CD4-positive, alpha-beta T cell treated with Interleukin-17A for 4 hours (primary cell): ENCODE results near the gene MYOF.
"Not testable (repeated sequence)": the region's sequence is repeated elsewhere in the genome, so short reads cannot be mapped to it uniquely, and the experiment has no call there.

ENCODE experiments used
- DNase-seq: peaks from one replicate; pipeline ENCODE4 v3.0.0-alpha.2; 2020; ENCODE audit warnings: mixed read lengths

The MYOF gene

GRCh38 chr10:93342921-93343320, 139.2 kb downstream of the MYOF start:
- DNase-seq: no peak

GRCh38 chr10:93342366-93342765, 139.8 kb downstream of the MYOF start:
- DNase-seq: no peak

GRCh38 chr10:93337309-93337721, 144.8 kb downstream of the MYOF start:
- DNase-seq: no peak

GRCh38 chr10:93336678-93337077, 145.5 kb downstream of the MYOF start:
- no peak for DNase-seq

DNA sequence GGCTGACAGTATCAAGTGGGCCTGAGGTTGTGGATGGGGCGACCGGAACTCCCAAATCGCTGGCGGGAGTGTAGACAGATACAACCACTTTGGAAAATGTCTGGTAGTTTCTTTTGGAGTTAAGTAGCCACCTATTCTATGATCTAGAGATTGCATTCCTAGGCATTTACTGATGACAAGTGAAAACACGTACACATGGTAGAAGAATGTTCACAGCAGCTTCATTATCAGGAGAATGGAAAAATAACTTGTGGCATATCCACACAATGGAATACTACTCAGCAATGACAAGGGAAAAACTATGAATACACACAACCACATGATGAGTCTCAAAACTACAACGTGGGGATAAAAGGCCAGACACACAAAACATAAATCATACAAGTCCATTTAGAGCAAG, 146.0 kb downstream of the MYOF start:
- no peak for DNase-seq

- no peak for DNase-seq
Measured at GRCh38 chr10:93334901-93335327, 147.2 kb downstream of the MYOF start.

- DNase-seq: no peak
Measured at GRCh38 chr10:93334181-93334580, 148.0 kb downstream of the MYOF start.

- DNase-seq: no peak
Measured at GRCh38 chr10:93333278-93333978, 148.7 kb downstream of the MYOF start.

DNA sequence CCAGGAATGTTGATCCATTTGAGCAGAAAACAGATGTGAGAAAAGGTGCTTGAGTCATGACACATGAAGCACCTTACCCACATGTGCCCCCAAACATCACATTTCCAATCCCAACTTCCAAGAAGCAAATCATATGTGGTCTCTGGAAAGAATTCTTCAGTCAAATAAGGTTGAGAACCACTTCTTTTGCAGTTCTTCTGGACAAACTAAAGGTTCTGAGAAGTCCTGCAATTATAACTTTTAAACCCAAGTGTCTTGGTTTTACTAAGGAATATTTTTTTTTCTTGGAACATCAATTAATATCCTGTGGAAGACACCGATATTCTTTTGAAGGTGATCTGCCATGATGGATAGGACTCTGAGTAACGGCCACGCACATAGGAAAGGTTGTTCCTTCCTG, 151.3 kb downstream of the MYOF start:
- no peak for DNase-seq

GRCh38 chr10:93319896-93320295, 162.2 kb downstream of the MYOF start:
- DNase-seq: no peak

DNA sequence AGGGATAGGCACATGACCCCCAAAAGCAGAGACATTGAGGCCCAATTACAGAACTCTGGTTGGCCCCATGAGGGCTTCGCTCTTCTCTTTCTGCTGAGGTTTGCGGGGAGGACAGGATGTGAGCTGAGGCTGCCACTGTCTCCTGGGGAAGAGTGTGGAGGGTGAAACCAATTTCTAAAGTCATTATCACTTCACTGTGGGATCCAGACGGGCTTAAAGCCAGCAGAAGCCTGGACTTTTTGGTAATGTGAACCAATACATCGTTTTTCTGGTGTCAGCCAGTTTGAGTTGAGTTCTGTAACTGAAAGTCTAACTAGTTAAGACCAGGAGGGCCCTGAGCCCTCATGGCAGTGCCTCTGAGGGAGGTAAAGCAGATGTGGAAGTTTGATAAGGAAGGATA, 163.0 kb downstream of the MYOF start:
- no peak for DNase-seq

DNA sequence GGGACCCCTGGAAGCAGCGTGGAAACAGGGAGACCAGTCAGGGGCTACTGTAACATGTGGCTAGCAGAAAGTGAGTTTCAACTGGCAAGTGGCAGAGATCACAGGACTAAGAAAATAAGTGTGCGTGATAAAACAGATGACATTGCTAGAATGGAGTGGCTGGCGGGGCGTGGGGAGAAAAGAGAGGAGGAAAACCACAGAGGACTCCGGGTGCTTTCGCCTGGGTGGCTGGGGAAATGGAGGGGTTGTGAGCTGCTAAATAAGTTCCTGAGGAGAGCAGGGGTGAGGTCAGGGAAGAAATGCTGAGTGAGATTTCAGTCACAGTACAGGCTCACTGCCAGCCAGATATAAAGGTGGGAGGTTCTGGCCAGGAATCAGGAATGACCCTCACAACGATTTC, 166.9 kb downstream of the MYOF start:
- no peak for DNase-seq

GRCh38 chr10:93314656-93315055, 167.5 kb downstream of the MYOF start:
- DNase-seq: not testable (repeated sequence)

DNA sequence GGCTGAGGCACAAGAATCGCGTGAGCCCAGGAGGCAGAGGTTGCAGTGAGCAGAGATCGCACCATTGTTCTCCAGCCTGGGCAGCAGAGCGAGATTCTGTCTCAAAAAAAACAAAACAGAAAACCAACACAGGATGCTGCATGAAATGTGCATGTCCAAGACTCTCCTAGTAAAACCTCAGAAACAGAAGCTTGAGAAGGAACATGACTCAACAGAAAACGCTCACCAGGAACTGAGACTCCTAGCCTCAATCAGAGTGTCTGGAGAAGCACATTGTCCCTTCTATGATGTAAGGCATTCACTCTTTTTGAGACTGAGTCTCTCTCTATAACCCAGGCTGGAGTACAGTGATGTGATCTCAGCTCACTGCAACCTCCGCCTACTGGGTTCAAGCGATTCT, 168.3 kb downstream of the MYOF start:
- no peak for DNase-seq

DNA sequence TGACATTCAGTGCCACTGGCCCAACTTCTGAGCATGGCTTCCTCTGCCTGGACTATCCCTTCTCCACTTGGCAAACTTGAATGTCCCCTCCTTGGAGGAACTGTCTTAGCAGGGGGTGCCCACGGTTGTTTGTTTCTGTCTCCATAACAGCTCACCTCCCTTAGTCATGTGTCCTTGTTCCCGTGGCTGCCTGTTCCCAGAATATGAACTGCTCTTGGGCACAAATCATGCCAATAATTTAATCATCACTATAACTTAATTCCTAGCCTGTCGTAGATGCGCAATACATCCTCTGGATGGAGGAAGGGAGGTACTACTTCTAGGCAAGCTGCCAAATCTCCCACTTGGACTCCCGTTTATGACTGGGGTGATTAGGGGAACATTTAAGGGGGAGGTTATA, 173.1 kb downstream of the MYOF start:
- no peak for DNase-seq

- no peak for DNase-seq
Measured at GRCh38 chr10:93305122-93305521, 177.0 kb downstream of the MYOF start.

GRCh38 chr10:93300981-93301380, 181.2 kb downstream of the MYOF start:
- no peak for DNase-seq

GRCh38 chr10:93300288-93300917, 181.7 kb downstream of the MYOF start:
- DNase-seq: no peak

- DNase-seq: no peak
Measured at GRCh38 chr10:93299606-93300287, 182.4 kb downstream of the MYOF start.

- DNase-seq: no peak
Measured at GRCh38 chr10:93299195-93299594, 182.9 kb downstream of the MYOF start.

GRCh38 chr10:93296151-93296550, 186.0 kb downstream of the MYOF start:
- DNase-seq: no peak

GRCh38 chr10:93293999-93294398, 188.1 kb downstream of the MYOF start:
- DNase-seq: no peak

- no peak for DNase-seq
Measured at GRCh38 chr10:93290661-93291354, 191.3 kb downstream of the MYOF start.
